Measurements from ENCODE around the gene RPTOR. TPM values are rescaled to one million over a fixed set of nuclear protein-coding genes. Genes with fewer than 3 reads are reported as not detected.
A peak's percentile ranks its signal among the peaks of the same experiment; 100 is the strongest.
"Not testable (repeated sequence)": the region's sequence is repeated elsewhere in the genome, so short reads cannot be mapped to it uniquely, and the experiment has no call there.

RPTOR gene
- total RNA-seq, 4 donors from 2014 or later: 47.6 to 56.9 (median 55.4) TPM

GRCh38 chr17:80873307-80873951, 328.8 kb downstream of the RPTOR start:
- TF ChIP-seq POLR2A (IDR thresholded peaks at IDR 0.05): peak; percentile 14 to 43
- TF ChIP-seq CTCF (IDR thresholded peaks at IDR 0.05 in 4 of 5, conservative IDR thresholded peaks at IDR 0.05 in 1 of 5): no peak
- ATAC-seq (peak; percentile 98 to 99), DNase-seq (peak; percentile 83 to 89)
- H3K9me3 ChIP-seq: no peaks in the 10 kb centered on the region
- intact Hi-C loops (cut with DNase I; ENCODE audit: low total_unique reads): no loop called here
- no peaks in the 10 kb centered on the region for H3K27me3 ChIP-seq
- no peak overlapping the region for H3K4me3 ChIP-seq
- H3K36me3 ChIP-seq: no peaks in the 10 kb centered on the region
- in situ Hi-C loops (cut with MboI; ENCODE audit: low sequenced_read_pairs in 4 of 4): no loop called here
- H3K27ac ChIP-seq: peak overlapping the region; percentile 76 to 90 (median 85)
- H3K4me1 ChIP-seq: peaks cover 28% of the 10 kb centered on the region in 2 donors

GRCh38 chr17:80874866-80875445, 330.3 kb downstream of the RPTOR start:
- Histone ChIP-seq H3K9me3 (no peaks in the 10 kb centered on the region), H3K36me3 (no peaks in the 10 kb centered on the region), H3K27me3 (no peaks in the 10 kb centered on the region), H3K4me3 (no peak overlapping the region), H3K27ac (peak overlapping the region in 3 of 4 donors; percentile 80 to 90 (median 90)), H3K4me1 (peaks cover 28% of the 10 kb centered on the region in 2 donors)
- peak in 1 of 2 donors; percentile 4 for DNase-seq
- TF ChIP-seq CTCF (IDR thresholded peaks at IDR 0.05 in 4 of 5, conservative IDR thresholded peaks at IDR 0.05 in 1 of 5) (no peak), POLR2A (IDR thresholded peaks at IDR 0.05) (no peak)
- no peak for ATAC-seq
- in situ Hi-C loops (cut with MboI; ENCODE audit: low sequenced_read_pairs in 4 of 4) (no loop called here), intact Hi-C loops (cut with DNase I; ENCODE audit: low total_unique reads) (no loop called here)

GRCh38 chr17:80875480-80875995, 330.9 kb downstream of the RPTOR start:
- peak in 1 of 2 donors; percentile 7 for DNase-seq
- in situ Hi-C loops (cut with MboI; ENCODE audit: low sequenced_read_pairs in 4 of 4): not testable (repeated sequence)

GRCh38 chr17:80876456-80876949, 331.9 kb downstream of the RPTOR start:
- peaks cover 28% of the 10 kb centered on the region in 2 donors for H3K4me1 ChIP-seq
- DNase-seq; H3K9me3 ChIP-seq; intact Hi-C loops (cut with DNase I; ENCODE audit: low total_unique reads); ATAC-seq; in situ Hi-C loops (cut with MboI; ENCODE audit: low sequenced_read_pairs in 4 of 4); H3K4me3 ChIP-seq; H3K27me3 ChIP-seq; H3K27ac ChIP-seq; H3K36me3 ChIP-seq: not testable (repeated sequence)

More at GRCh38 chr17:80875480-80875995, 330.9 kb downstream of the RPTOR start:
- H3K36me3 ChIP-seq; H3K27ac ChIP-seq; H3K27me3 ChIP-seq; H3K4me3 ChIP-seq; ATAC-seq; H3K9me3 ChIP-seq; intact Hi-C loops (cut with DNase I; ENCODE audit: low total_unique reads): not testable (repeated sequence)
- peaks cover 28% of the 10 kb centered on the region in 2 donors for H3K4me1 ChIP-seq

- H3K27me3 ChIP-seq: no peaks in the 10 kb centered on the region
- H3K36me3 ChIP-seq: peaks cover 0 to 12% of the 10 kb centered on the region in 2 donors
- ATAC-seq: no peak
- peaks cover 25 to 28% of the 10 kb centered on the region in 2 donors for H3K4me1 ChIP-seq
- intact Hi-C loops (cut with DNase I; ENCODE audit: low total_unique reads) (no loop called here), in situ Hi-C loops (cut with MboI; ENCODE audit: low sequenced_read_pairs in 4 of 4) (no loop called here)
- DNase-seq: peak in 1 of 2 donors; percentile 5
- H3K4me3 ChIP-seq: no peak overlapping the region
- H3K27ac ChIP-seq: no peak overlapping the region
- H3K9me3 ChIP-seq: no peaks in the 10 kb centered on the region
- no peak for TF ChIP-seq CTCF (IDR thresholded peaks at IDR 0.05 in 4 of 5, conservative IDR thresholded peaks at IDR 0.05 in 1 of 5)
- no peak for TF ChIP-seq POLR2A (IDR thresholded peaks at IDR 0.05)
Observed at GRCh38 chr17:80876950-80877728, 332.5 kb downstream of the RPTOR start.

Measured in gastrocnemius medialis (tissue), 4 donors.